Measurements from ENCODE around the gene LHB. TPM values are rescaled to one million over a fixed set of nuclear protein-coding genes. Genes with fewer than 3 reads are reported as not detected.

Gene LHB
- total and polyA plus RNA-seq, 2 donors (not counting 3 experiments of a cell fraction or from before 2014, with no cell fraction given), result 1.3 TPM; not detected in 1

GRCh38 chr19:49014870-49015255 lies 2.0 kb downstream of the LHB start:
- no TSS peak for BruUV-seq (replicated peaks)
- FAIRE-seq, result no peak

More at GRCh38 chr19:49014870-49015255, 2.0 kb downstream of the LHB start:
- no peaks in the 10 kb centered on the region for H3K9me3 ChIP-seq (replicated peaks; ENCODE audit: control insufficient read depth, insufficient read depth, low read length)
- peaks cover 0 to 30% of the 10 kb centered on the region in 2 experiments for H3K36me3 ChIP-seq (ENCODE audit: control insufficient read depth in 2 of 2, extremely low read depth in 1 of 2, insufficient read depth in 2 of 2, low read length in 2 of 2)
- dilution Hi-C loops (cut with MboI; ENCODE audit: extremely low pct_ligation_motif_present, low sequenced_read_pairs), result no loop called here
- peaks cover 10% of the 10 kb centered on the region for H3K4me1 ChIP-seq (ENCODE audit: control insufficient read depth, extremely low read depth, insufficient read depth, low read length)
- no peaks in the 10 kb centered on the region for H3K79me2 ChIP-seq (ENCODE audit: control insufficient read depth, insufficient read depth, low read length)
- no peak overlapping the region for H3K4me2 ChIP-seq (ENCODE audit: insufficient read depth, low read length)
- DNase-seq (ENCODE audit: low read depth, low spot score), result no peak
- no peak overlapping the region for H3K9ac ChIP-seq (replicated peaks; ENCODE audit: extremely low read depth, insufficient read depth, low read length)
- no peaks in the 10 kb centered on the region for H3K27me3 ChIP-seq (ENCODE audit: control insufficient read depth in 2 of 2, insufficient read depth in 2 of 2, low read length in 2 of 2)
- H3K4me3 ChIP-seq (replicated peaks in 1 of 3; ENCODE audit: insufficient read depth in 1 of 3, low read depth in 1 of 3, low read length in 3 of 3), result no peak overlapping the region
- intact Hi-C loops (cut with micrococcal nuclease), result no loop called here
- TF ChIP-seq GATA2 (IDR thresholded peaks at IDR 0.05; ENCODE audit: insufficient read depth, insufficient read length, low read depth, low read length), result no peak
- no peak for TF ChIP-seq EZH2 (IDR thresholded peaks at IDR 0.05; ENCODE audit: borderline replicate concordance, low read depth, low read length, severe bottlenecking)
- no peak for TF ChIP-seq JUN (IDR thresholded peaks at IDR 0.05; ENCODE audit: borderline replicate concordance, insufficient read depth, insufficient read length, low read depth)
- no peak for TF ChIP-seq CTCF (IDR thresholded peaks at IDR 0.05; ENCODE audit: extremely low read depth in 1 of 2, insufficient read depth in 1 of 2, low read depth in 1 of 2, low read length in 2 of 2)
- TF ChIP-seq POLR2A (IDR thresholded peaks at IDR 0.05; ENCODE audit: low read depth, low read length), result no peak
- TF ChIP-seq FOS (IDR thresholded peaks at IDR 0.05; ENCODE audit: borderline replicate concordance, insufficient read depth, low read length), result no peak
- no peak for TF ChIP-seq POLR2AphosphoS5 (IDR thresholded peaks at IDR 0.05; ENCODE audit: insufficient read depth, low read depth, low read length)
- no peak for TF ChIP-seq MYC (IDR thresholded peaks at IDR 0.05; ENCODE audit: low read depth, low read length)
- TF ChIP-seq MAX (IDR thresholded peaks at IDR 0.05; ENCODE audit: insufficient read depth, insufficient read length), result no peak
- no peaks in the 10 kb centered on the region for H4K20me1 ChIP-seq (replicated peaks; ENCODE audit: control insufficient read depth, extremely low read depth, insufficient read depth, low read length)
- no peak overlapping the region for H2AFZ ChIP-seq (ENCODE audit: low read depth, low read length)
- H3K9me1 ChIP-seq (replicated peaks; ENCODE audit: control insufficient read depth, extremely low read depth, insufficient read depth, low read length), result no peaks in the 10 kb centered on the region
- H3K27ac ChIP-seq (ENCODE audit: insufficient read depth, low read depth, low read length), result no peak overlapping the region
- ChIA-PET CTCF (no interaction called here), POLR2A (no interaction called here)
